GM20431 (cell line): ENCODE data around the gene PIGZ.

ENCODE experiments used
- in situ Hi-C: fragments of 300-500 bp; cut with MseI, MboI; formaldehyde crosslinking; loops from one replicate; pipeline ENCODE4 v1.15.0; 2020; ENCODE audit warnings: low sequenced_read_pairs; ENCODE audit not compliant: unreplicated experiment

Gene PIGZ, protein sequence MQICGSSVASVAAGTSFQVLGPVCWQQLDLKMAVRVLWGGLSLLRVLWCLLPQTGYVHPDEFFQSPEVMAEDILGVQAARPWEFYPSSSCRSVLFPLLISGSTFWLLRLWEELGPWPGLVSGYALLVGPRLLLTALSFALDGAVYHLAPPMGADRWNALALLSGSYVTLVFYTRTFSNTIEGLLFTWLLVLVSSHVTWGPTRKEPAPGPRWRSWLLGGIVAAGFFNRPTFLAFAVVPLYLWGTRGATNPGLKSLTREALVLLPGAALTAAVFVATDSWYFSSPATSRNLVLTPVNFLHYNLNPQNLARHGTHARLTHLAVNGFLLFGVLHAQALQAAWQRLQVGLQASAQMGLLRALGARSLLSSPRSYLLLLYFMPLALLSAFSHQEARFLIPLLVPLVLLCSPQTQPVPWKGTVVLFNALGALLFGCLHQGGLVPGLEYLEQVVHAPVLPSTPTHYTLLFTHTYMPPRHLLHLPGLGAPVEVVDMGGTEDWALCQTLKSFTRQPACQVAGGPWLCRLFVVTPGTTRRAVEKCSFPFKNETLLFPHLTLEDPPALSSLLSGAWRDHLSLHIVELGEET

DNA sequence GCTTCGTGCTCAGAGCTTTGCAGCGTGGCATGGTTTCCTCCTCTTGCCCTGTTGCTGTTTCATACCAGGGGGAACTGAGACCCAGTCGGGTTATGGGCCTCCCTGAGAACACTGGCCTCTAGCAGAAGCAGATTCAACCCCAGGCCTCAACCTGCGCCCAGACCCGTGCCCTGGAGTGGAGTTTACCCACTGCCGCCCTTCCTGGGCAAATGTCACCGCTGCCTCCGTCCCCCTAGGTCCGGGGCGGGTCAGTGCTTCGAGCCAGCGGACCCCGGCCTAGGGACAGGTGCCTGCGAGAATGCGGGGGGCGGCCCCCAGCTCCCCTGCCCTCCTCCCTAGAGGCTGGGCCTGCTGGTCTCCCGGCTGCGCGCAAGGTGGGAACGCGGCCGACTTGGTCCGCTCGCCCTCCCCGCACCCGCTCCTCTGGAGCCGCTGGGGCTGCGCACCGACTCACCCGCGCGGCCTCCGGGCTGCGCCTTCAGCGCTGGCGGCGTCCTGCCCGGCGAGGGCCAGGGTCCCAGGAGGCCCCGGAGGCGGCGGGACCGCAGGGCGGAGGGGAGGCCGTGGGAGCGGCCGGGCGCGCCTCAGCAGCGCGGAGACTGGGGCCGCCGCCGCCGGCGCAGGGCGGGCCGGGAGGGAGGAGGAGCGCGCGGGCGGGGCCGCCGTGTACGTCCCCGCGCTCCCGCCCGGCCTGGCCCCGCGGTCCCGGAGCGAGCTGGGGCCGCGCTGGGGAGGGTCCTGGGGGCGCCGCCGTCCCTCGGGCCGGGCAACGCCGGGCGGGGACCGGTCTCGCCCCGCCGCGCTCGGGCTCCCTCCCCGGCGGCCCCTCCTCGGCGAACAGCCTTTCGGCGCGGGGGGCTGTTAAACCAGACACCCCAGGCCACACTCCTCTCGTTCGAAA is at the start of gene PIGZ:
Gene PIGZ (minus strand): TSS at position 601 of the 901 bp plus-strand sequence. CDS start 16,802 bp downstream, outside the sequence.
- in situ Hi-C loops, result no loop called here

DNA sequence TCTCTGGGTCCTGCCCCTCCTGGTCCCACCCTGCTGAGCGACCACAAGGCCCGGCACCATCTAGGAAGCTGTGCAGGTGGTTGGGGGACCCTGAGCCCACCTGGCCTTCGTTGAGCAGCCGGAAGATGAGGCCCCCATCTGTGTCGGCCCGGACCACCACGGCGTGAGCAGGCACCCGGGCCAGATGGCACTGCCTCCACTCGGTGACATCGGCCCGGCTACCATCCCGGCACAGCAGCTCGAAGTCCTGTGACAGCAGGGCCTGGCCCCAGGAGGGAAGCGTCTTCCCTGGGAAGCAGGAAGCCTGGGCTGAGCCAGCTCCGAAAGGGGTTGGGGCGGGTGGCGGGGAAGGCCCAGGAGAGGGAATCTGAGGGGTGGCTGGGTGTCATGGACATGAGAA is 48.4 kb upstream of the PIGZ start:
- in situ Hi-C loops, result loop anchor here (25.0 kb wide), 1 partner anchor 170 kb away; no protein-coding TSS in a partner anchor

DNA sequence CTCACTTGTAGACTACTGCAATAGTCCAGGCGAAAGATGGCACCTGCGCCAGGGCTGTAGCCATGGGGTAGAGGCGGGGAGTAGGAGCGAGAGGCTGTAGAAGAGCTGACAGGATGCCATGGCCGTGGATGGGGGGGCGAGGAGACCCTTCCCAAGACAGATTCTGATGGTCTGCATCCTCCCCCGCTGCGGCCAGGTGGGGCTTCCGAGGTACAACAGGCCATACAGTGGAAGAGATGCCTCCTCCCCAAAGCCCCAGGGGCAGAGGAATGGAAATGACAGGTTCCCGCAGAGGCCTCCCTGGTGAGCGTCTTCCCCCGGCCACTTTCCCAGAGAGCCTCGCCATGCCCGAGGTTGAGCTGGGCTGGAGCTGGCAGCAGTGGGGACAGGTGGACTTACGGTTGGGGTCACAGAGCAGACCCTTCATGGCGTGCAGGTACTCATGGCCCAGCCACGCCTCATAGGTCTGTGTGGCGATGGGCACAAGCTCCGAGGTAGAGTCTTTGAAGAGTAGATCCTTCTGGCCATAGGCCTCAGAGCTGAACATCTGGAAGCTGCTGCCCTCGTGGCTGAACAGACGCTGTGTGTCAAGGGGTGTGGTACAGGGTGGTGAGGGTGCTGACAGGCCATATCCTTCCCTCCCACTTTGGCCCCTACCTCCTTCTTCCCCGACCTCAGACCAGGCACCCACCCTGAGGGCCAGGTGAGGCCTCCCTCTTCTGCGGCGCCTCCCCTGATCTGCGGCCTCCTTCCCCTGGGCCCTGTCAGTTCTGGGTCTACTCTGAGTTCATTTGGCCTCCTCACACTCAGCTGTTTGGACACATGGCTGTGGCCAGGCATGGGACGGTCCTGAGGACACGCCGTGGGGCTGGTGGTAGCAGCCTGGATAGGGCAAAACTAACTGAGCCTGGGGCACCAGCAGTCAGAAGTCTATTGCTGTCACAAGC is 47.4 kb upstream of the PIGZ start:
- in situ Hi-C loops, result loop anchor here (25.0 kb wide), 1 partner anchor 171 kb away; no protein-coding TSS in a partner anchor

DNA sequence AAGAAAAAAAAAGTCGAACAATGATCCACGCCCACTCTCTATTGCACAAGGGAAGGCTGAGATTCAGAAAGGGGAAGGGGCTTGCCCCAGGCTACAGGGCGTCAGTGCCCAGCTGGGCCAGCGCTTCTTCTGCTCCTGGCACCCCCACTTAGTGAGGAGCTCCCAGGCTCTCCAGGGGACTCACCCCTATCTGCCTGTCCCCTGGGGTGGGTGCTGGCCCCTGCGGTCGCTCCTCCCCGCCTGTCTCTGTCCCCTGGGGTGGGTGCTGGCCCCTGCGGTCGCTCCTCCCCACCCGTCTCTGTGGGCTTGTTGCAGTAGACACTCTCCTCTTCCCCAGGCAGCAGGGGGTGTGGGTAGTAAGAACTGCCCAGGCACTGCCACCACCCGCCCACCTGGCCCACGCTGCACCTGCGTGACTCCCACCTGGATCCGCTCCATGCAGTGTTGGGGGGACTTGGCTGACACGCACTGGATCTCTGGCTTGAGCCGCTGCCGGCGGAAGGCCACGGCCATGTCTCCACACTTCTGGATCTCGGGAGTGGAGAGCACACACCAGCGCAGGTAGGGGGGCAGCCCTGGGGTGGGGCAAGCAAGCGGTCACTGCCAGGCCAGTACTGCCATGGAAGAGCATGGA is 46.4 kb upstream of the PIGZ start:
- in situ Hi-C loops, result loop anchor here (25.0 kb wide), 1 partner anchor 172 kb away; no protein-coding TSS in a partner anchor

- in situ Hi-C loops, result loop anchor here (25.0 kb wide), 1 partner anchor 173 kb away; no protein-coding TSS in a partner anchor
Observed at GRCh38 chr3:197014024-197014423, 45.4 kb upstream of the PIGZ start.

DNA sequence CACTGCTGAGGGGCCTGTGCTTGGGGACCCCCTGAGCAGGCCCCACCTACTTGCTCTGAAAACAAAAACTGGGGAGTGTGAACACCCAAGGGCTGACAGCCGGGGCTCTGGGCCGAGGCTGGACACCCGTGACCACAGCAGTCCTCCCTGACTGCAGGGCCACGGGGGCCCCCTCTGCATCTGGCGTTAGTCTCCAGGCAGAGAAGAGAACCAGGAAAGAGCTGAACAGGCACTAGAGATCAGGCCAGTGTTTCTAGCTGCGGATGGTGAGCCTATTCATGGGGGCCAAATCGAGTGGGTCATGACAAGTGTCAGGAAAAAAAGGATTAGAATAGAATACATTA is 43.9 kb upstream of the PIGZ start:
- in situ Hi-C loops, result loop anchor here (25.0 kb wide), 1 partner anchor 175 kb away; no protein-coding TSS in a partner anchor

GRCh38 chr3:197011780-197012539 is 43.3 kb upstream of the PIGZ start:
- in situ Hi-C loops, result loop anchor here (25.0 kb wide), 1 partner anchor 175 kb away; no protein-coding TSS in a partner anchor

DNA sequence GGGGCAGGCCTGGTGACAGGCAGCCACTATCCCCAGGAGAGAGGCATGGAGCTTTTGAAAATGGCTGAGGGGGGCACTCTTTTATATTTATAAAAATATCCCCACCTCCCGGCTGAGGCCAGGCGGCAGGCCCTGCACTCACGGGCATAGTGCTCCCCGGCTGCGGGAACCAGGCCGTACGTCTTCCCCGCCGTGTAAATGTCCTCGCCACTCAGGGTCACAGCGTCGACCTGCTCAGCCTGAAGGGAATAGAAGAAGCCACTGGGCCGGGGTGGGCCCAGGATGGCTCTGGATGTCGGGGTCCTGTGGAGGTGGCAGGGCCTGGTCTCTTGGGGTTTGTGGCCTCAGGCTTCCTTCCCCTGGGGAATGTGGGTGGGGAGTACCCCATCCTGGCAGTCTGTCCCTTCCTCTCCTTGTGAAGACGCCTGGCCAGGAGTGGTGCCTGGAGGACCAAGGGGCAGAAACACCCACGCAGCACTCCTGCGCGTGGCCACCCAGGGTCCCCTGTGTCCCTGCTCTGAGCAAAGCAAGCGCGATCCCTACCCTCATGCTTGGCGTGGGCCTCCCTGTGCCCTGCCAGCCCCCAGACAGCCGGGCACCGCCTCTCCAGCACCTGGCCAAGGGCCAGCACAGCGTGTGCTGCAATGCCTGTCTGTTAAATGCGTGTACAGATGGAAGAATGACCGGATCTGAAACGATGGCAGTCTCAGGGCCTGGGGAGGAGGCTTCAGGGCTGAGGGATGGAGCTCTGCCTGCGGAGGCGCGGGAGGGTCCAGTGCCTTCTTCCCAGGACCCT is 42.1 kb upstream of the PIGZ start:
- in situ Hi-C loops, result loop anchor here (25.0 kb wide), 1 partner anchor 177 kb away; no protein-coding TSS in a partner anchor

DNA sequence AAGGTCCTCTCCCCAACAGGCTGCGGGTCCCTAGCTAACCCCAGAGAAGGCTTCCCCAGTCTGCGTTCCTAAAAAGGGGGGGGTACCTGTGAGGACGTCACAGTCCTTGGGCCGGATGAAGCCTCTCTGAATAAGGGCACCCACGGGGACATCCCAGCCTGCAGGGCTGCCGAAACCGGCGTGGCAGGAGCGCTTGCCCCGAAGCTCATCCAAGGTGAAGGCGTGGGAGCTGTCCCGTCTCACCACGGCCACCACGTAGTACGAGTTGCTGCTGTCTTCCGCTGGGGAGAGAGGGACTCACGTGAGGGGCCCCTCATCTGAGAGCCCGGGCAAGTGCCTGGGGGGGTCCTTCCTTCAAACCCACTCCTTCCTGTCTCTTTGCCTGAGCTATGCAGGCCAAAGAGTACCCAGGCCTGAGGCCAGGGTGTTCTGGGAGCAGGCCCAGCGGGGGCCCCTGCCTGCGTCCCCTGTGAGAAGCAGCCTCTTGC is 40.9 kb upstream of the PIGZ start:
- in situ Hi-C loops, result loop anchor here (25.0 kb wide), 1 partner anchor 178 kb away; no protein-coding TSS in a partner anchor

GRCh38 chr3:197008436-197009209 is 40.0 kb upstream of the PIGZ start:
- in situ Hi-C loops, result loop anchor here (25.0 kb wide), 1 partner anchor 179 kb away; no protein-coding TSS in a partner anchor

DNA sequence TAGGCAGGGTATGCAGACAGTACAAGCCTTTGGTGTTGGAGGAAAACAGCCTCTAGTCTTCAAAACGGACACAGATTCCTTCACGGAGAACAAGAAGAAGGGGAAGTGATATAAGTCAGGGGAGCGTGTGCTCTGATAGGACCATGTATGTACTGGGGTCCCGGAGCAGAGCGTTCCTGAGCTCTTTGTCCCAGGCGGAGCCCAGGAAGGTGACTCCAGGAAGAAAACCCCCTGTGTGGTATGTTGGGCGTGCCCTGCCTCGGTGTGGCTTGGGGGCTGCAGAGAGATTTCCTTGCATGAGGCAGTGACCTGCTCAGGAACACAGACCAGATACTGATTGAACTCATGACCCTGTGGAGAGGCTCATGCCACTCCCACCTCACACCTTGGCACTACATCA is 39.3 kb upstream of the PIGZ start:
- in situ Hi-C loops, result loop anchor here (25.0 kb wide), 1 partner anchor 179 kb away; no protein-coding TSS in a partner anchor

GRCh38 chr3:197007296-197007940 is 38.8 kb upstream of the PIGZ start:
- in situ Hi-C loops, result loop anchor here (25.0 kb wide), 1 partner anchor 180 kb away; no protein-coding TSS in a partner anchor

DNA sequence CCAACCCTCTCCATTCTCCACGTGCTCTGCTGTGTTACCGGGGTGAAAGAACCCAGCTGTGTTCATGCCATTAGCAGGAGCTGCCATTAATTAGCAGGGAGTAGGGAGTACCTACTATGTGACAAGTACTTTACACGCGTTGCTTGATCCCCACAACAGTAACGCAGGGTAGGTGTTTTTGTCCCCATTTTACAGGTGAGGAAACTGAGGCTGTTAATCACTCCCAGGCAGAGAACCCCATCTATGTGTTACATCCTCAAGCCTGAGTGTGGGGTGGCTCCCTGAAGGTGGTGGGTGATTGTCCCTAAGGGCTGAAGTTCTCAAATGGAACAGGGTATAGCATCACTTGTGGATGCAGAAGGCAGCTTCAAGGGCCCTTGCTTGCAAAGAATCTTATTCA is 38.2 kb upstream of the PIGZ start:
- in situ Hi-C loops, result loop anchor here (25.0 kb wide), 1 partner anchor 180 kb away; no protein-coding TSS in a partner anchor

DNA sequence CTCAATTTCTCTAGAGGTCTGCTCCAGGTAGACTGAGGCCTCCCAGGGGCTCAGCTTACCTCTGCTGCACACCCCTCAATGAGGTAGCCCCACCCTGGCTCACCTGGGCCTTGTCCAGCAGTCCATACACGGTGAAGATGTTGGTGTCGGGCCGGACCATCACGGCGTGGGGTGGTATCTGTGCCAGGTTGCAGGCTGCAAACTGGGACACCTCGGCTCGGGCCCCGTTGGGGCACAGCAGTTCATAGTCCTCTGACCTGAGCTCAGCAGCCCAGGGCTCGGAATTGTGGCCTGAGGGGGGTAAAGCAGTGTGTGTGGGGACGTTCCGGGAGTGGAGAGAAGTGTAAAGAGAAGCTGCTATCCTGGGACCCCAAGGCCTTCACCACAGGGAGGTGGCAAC is 37.8 kb upstream of the PIGZ start:
- in situ Hi-C loops, result loop anchor here (25.0 kb wide), 1 partner anchor 181 kb away; no protein-coding TSS in a partner anchor
